Endodermal cell (in vitro differentiated cells): Measurements from ENCODE around the gene MRPL12. TPM values are rescaled to one million over a fixed set of nuclear protein-coding genes. Genes with fewer than 3 reads are reported as not detected.
A peak's percentile ranks its signal among the peaks of the same experiment; 100 is the strongest.

Source experiments
- DNase-seq: peaks from one replicate; pipeline ENCODE4 v3.0.0-alpha.2; 2017
- H3K27ac ChIP-seq: 2 replicates; pipeline ENCODE4 v1.5.1; 2013; ENCODE audit warnings: mild to moderate bottlenecking, low read depth, low read length, moderate library complexity
- H3K27me3 ChIP-seq: 2 replicates; pipeline ENCODE4 v1.6.1; 2013; ENCODE audit warnings: mild to moderate bottlenecking, low read length, moderate library complexity; ENCODE audit not compliant: insufficient read depth, control insufficient read depth, poor library complexity, severe bottlenecking
- H3K36me3 ChIP-seq: 2 replicates; pipeline ENCODE4 v1.7.0; 2013; ENCODE audit warnings: mild to moderate bottlenecking, low read length, moderate library complexity; ENCODE audit not compliant: control insufficient read depth, insufficient read depth
- H3K4me1 ChIP-seq: one replicate; pipeline ENCODE4 v1.7.0; 2013; ENCODE audit warnings: low read length; ENCODE audit not compliant: control insufficient read depth, insufficient read depth
- H3K4me3 ChIP-seq: 2 replicates; pipeline ENCODE4 v1.5.1; 2013; ENCODE audit warnings: mild to moderate bottlenecking, low read length, moderate library complexity
- H3K9ac ChIP-seq: 2 replicates; pipeline ENCODE4 v1.6.1; 2013; ENCODE audit warnings: mild to moderate bottlenecking, low read length, moderate library complexity; ENCODE audit not compliant: poor library complexity, severe bottlenecking; ENCODE audit errors: extremely low read depth
- H3K9me3 ChIP-seq: 2 replicates; pipeline ENCODE4 v1.6.1; 2013; ENCODE audit warnings: mild to moderate bottlenecking, low read length, moderate library complexity; ENCODE audit not compliant: control insufficient read depth
- H3K27ac Mint-ChIP-seq: 2 replicates; pipeline ENCODE4 v1.8.0; 2020; ENCODE audit warnings: mixed read lengths
- H3K27me3 Mint-ChIP-seq: 2 replicates; pipeline ENCODE4 v1.8.0; 2021; ENCODE audit warnings: mild to moderate bottlenecking, mixed read lengths; ENCODE audit not compliant: insufficient read depth
- H3K36me3 Mint-ChIP-seq: 2 replicates; pipeline ENCODE4 v1.8.0; 2020; ENCODE audit warnings: low read depth, mixed read lengths
- H3K4me1 Mint-ChIP-seq: 2 replicates; pipeline ENCODE4 v1.8.0; 2020; ENCODE audit warnings: mixed read lengths
- H3K4me3 Mint-ChIP-seq: 2 replicates; pipeline ENCODE4 v1.8.0; 2020; ENCODE audit warnings: mild to moderate bottlenecking, moderate library complexity, mixed read lengths
- H3K9me3 Mint-ChIP-seq: 2 replicates; pipeline ENCODE4 v1.8.0; 2020; ENCODE audit warnings: mild to moderate bottlenecking, mixed read lengths
- WGBS, 2 experiments: methylation state at CpG; one replicate each; pipeline versions ENCODE4 v1.1.5 to v1.1.7; 2013; ENCODE audit warnings: missing lambda C conversion rate in 2 of 2, mixed read lengths in 1 of 2; ENCODE audit not compliant: insufficient coverage in 1 of 2, insufficient read length in 1 of 2; 5-methylcytosine and 5-hydroxymethylcytosine counted together
- total RNA-seq, 2 donors: library from RNA; stranded (reverse); fragmentation: NEBNext Ultra II Directional in 1 of 2; extraction: Animal tissue kit (Norgen Biotek cat#: 25700) in 1 of 2; gene quantifications; 2 replicates in 1 of 2; 3 replicates in 1 of 2; pipeline ENCODE4 v1.2.1, GENCODE V29; 2021
- TF ChIP-seq, protein P1 (sequence below): fragments of 200-600 bp; sonication (generic); conservative IDR thresholded peaks from 2 replicates; pipeline ENCODE4 v1.5.0; 2021; ENCODE audit warnings: antibody characterized with exemption, mild to moderate bottlenecking

Gene MRPL12
- total RNA-seq, 2 donors from 2014 or later: 99.4 to 105 TPM

DNA sequence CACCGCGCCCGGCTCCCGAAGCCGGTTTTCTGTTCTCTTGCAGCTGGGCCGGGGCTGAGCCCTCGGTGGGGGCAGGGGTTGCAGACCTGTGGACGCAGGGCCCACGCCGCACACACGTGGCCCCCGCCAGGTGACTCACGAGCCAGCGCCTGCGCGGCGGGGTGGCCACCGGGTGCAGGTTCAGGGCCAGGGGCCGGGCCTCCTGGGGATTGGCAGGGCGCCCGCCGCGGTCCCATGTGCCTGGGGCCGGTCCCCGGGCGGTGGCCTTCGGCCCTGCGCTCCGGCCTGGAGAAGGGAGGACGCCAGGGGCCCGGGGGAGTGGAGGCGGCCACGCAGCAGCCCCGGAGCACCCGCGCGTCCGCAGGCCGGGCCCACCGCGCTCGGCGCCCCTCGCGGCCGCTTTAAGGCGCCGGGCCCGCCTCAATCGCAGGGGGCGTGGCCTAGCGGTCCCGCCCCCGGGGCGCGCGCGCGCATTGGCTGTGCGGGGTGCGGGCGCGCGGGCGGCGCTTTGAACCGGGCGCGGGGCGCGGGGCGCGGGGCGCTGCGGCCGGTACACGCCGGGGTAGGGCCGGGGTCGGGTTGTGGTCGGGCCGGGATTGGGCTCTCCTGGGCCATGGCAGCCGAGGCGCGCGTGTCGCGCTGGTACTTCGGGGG lies 8.8 kb downstream of the MRPL12 start, which contains the start of gene SLC25A10:
SLC25A10 (plus strand) TSS at position 471 of the 654 bp plus-strand sequence; CDS start at position 614, 143 bp downstream.
- Mint-ChIP-seq H3K4me1 (peaks cover 6% of the 10 kb centered on the region), H3K27me3 (peaks cover 3% of the 10 kb centered on the region), H3K4me3 (peak within 1 kb of the TSS; percentile 74), H3K36me3 (peaks cover 8% of the 10 kb centered on the region), H3K9me3 (no peaks in the 10 kb centered on the region), H3K27ac (peak within 1 kb of the TSS; percentile 75)
- no peak within 1 kb of the TSS for H3K27ac ChIP-seq
- TF ChIP-seq, protein P1, sequence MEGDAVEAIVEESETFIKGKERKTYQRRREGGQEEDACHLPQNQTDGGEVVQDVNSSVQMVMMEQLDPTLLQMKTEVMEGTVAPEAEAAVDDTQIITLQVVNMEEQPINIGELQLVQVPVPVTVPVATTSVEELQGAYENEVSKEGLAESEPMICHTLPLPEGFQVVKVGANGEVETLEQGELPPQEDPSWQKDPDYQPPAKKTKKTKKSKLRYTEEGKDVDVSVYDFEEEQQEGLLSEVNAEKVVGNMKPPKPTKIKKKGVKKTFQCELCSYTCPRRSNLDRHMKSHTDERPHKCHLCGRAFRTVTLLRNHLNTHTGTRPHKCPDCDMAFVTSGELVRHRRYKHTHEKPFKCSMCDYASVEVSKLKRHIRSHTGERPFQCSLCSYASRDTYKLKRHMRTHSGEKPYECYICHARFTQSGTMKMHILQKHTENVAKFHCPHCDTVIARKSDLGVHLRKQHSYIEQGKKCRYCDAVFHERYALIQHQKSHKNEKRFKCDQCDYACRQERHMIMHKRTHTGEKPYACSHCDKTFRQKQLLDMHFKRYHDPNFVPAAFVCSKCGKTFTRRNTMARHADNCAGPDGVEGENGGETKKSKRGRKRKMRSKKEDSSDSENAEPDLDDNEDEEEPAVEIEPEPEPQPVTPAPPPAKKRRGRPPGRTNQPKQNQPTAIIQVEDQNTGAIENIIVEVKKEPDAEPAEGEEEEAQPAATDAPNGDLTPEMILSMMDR: no peak
- peak within 1 kb of the TSS; percentile 79 for H3K4me3 ChIP-seq
- no peaks in the 10 kb centered on the region for H3K27me3 ChIP-seq
- peak; percentile 89 for DNase-seq
- peaks cover 14% of the 10 kb centered on the region for H3K36me3 ChIP-seq
- no peaks in the 10 kb centered on the region for H3K9me3 ChIP-seq
- peaks cover 12% of the 10 kb centered on the region for H3K4me1 ChIP-seq
- WGBS, 2 experiments: 0% methylated on average over 26 to 89 of the region's 89 CpGs
- peak within 1 kb of the TSS; percentile 57 for H3K9ac ChIP-seq

DNA sequence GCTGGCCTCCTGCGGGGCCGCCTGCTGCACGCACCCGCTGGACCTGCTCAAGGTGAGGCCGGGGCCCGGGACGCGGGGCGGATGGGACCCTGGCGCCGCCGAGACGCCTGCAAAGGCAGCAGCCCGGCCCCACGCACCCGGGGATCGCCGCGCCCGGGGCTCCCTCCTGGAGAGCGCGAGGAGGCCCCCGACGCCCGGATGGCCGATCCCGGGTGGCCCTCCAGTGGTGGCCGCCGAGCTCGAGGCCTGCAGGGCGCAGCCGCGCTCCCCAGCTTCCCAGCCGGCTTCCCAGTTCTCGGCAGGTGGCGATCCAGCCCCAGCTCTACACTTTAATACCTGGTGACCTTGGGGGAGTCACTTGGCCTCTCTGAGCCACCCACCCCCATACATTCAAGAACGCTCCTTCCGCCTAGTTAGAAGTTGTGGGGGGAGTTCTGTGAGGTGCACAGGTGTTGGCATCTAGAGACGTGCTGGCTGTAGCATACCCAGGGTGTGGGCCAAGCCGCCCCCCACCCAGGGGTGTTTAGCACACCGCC lies 9.4 kb downstream of the MRPL12 start:
- H3K4me3 Mint-ChIP-seq: peak overlapping the region; percentile 74
- H3K9me3 Mint-ChIP-seq: no peaks in the 10 kb centered on the region
- TF ChIP-seq, protein P1: peak; percentile 30
- peaks cover 3% of the 10 kb centered on the region for H3K27me3 Mint-ChIP-seq
- no peaks in the 10 kb centered on the region for H3K9me3 ChIP-seq
- no peak overlapping the region for H3K27ac ChIP-seq
- H3K4me1 Mint-ChIP-seq: peaks cover 6% of the 10 kb centered on the region
- H3K27me3 ChIP-seq: no peaks in the 10 kb centered on the region
- peak overlapping the region; percentile 79 for H3K4me3 ChIP-seq
- peaks cover 10% of the 10 kb centered on the region for H3K36me3 ChIP-seq
- peaks cover 5% of the 10 kb centered on the region for H3K36me3 Mint-ChIP-seq
- peaks cover 12% of the 10 kb centered on the region for H3K4me1 ChIP-seq
- peak; percentile 80 for DNase-seq
- WGBS, 2 experiments: 1 to 5% methylated on average over 31 to 41 of the region's 41 CpGs
- peak overlapping the region; percentile 75 for H3K27ac Mint-ChIP-seq
- H3K9ac ChIP-seq: peak overlapping the region; percentile 57

DNA sequence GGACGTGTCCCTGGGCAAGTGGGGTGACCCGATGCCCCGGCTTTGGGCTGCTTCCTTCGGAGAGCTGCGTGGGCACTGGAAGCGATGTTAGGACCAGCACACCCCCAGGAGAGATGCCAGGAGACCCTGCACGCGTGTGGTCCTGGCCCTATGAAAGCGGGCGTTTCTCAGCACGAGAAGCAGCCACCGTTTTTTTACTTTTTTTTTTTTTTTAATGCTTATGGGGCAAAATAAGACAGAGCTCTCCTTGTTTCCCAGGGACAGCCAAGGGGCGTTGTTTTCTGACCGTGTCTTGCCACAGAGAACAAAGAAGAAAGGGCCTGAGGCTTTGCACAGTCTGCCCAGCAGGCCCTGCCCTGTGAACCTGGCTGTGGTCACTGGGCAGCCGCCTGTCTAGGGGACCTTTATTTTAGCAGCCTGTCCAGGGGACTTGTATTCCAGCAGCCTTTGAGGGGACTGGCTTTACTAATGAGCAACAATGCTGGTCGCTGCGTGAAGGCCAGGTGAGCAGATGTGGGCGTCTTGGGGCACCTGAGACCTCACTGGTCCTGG lies 9.9 kb downstream of the MRPL12 start:
- no peaks in the 10 kb centered on the region for H3K9me3 ChIP-seq
- peaks cover 4% of the 10 kb centered on the region for H3K36me3 ChIP-seq
- Mint-ChIP-seq H3K4me3 (peak overlapping the region; percentile 74), H3K36me3 (peaks cover 6% of the 10 kb centered on the region), H3K27me3 (peaks cover 3% of the 10 kb centered on the region), H3K27ac (peak overlapping the region; percentile 75), H3K9me3 (no peaks in the 10 kb centered on the region), H3K4me1 (peaks cover 6% of the 10 kb centered on the region)
- TF ChIP-seq, protein P1: no peak
- H3K27ac ChIP-seq: peak overlapping the region; percentile 65
- H3K27me3 ChIP-seq: no peaks in the 10 kb centered on the region
- peaks cover 12% of the 10 kb centered on the region for H3K4me1 ChIP-seq
- peak overlapping the region; percentile 57 for H3K9ac ChIP-seq
- H3K4me3 ChIP-seq: peak overlapping the region; percentile 79
- 51 to 64% methylated on average over 18 of the region's 18 CpGs for WGBS, 2 experiments
- no peak for DNase-seq
